Glutamatergic neuron (in vitro differentiated cells): ENCODE measurements around the gene OR4X1. TPM values are rescaled to one million over a fixed set of nuclear protein-coding genes. Genes with fewer than 3 reads are reported as not detected.
"Not testable (repeated sequence)": the region's sequence is repeated elsewhere in the genome, so short reads cannot be mapped to it uniquely, and the experiment has no call there.

Source experiments
- DNase-seq: peaks from one replicate; pipeline ENCODE4 v3.0.0; 2022
- H3K27ac Mint-ChIP-seq: one replicate; pipeline ENCODE4 v1.8.0; 2020; ENCODE audit warnings: mild to moderate bottlenecking, mixed read lengths, inconsistent platforms; ENCODE audit not compliant: unreplicated experiment
- H3K27me3 Mint-ChIP-seq: one replicate; pipeline ENCODE4 v1.8.0; 2020; ENCODE audit warnings: mild to moderate bottlenecking, moderate library complexity, mixed read lengths, inconsistent platforms; ENCODE audit not compliant: unreplicated experiment
- H3K36me3 Mint-ChIP-seq: one replicate; pipeline ENCODE4 v1.8.0; 2020; ENCODE audit warnings: mild to moderate bottlenecking, mixed read lengths, inconsistent platforms; ENCODE audit not compliant: unreplicated experiment
- H3K4me1 Mint-ChIP-seq: one replicate; pipeline ENCODE4 v1.8.0; 2020; ENCODE audit warnings: mild to moderate bottlenecking, low read depth, mixed read lengths, inconsistent platforms; ENCODE audit not compliant: unreplicated experiment
- H3K4me3 Mint-ChIP-seq: one replicate; pipeline ENCODE4 v1.8.0; 2020; ENCODE audit warnings: mild to moderate bottlenecking, mixed read lengths, inconsistent platforms; ENCODE audit not compliant: unreplicated experiment
- H3K9me3 Mint-ChIP-seq: one replicate; pipeline ENCODE4 v1.8.0; 2020; ENCODE audit warnings: mild to moderate bottlenecking, moderate library complexity, mixed read lengths, inconsistent platforms; ENCODE audit not compliant: unreplicated experiment
- long read RNA-seq: library from polyadenylated mRNA; unstranded; transcript quantifications from one replicate; pipeline ENCODE4 v2.0.0, GENCODE V29; 2020; ENCODE audit not compliant: unreplicated experiment
- total RNA-seq: library from RNA; stranded (reverse); fragmentation: NEBNext Ultra II Directional; extraction: Animal tissue kit (Norgen Biotek cat#: 25700); gene quantifications from one replicate; pipeline ENCODE4 v1.2.1, GENCODE V29; 2021; ENCODE audit not compliant: unreplicated experiment
- TF ChIP-seq, protein P1 (sequence below): fragments of 200-600 bp; sonication (generic); IDR thresholded peaks from one replicate; pipeline ENCODE4 v1.5.0; 2021; ENCODE audit not compliant: partially characterized antibody, unreplicated experiment

Gene OR4X1
- not detected for total RNA-seq
- long read RNA-seq = 0 reads

DNA sequence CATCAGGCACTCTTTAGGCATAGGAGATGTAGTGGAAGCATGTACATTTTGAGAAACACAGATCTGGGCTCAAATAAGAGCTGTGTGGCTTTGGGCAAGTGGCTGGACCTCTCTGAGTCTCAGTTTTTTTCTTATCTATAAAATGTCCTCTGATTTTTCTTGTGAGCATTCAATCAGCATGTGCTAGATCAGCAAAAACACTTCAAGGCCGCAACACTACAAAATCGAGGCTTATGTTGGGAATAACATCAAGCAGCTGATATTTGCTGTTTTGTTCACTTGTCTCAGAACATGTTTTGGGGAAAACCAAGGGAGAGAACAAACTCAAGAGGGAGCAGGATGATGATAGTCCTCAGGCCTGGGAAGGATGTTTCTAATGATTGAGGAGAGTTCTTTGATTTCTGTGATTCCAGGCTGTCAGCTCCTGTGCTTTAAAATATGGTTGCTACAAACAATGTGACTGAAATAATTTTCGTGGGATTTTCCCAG lies at the start of gene OR4X1:
Gene OR4X1 (plus strand): TSS at position 439 of the 489 bp plus-strand sequence. CDS start 0 bp downstream, at position 439.
- Mint-ChIP-seq H3K27me3 (no peaks in the 10 kb centered on the region), H3K9me3 (peaks cover 19% of the 10 kb centered on the region), H3K36me3 (peaks cover 5% of the 10 kb centered on the region), H3K4me3 (no peak within 1 kb of the TSS), H3K27ac (no peak within 1 kb of the TSS), H3K4me1 (no peaks in the 10 kb centered on the region)
- TF ChIP-seq, protein P1, sequence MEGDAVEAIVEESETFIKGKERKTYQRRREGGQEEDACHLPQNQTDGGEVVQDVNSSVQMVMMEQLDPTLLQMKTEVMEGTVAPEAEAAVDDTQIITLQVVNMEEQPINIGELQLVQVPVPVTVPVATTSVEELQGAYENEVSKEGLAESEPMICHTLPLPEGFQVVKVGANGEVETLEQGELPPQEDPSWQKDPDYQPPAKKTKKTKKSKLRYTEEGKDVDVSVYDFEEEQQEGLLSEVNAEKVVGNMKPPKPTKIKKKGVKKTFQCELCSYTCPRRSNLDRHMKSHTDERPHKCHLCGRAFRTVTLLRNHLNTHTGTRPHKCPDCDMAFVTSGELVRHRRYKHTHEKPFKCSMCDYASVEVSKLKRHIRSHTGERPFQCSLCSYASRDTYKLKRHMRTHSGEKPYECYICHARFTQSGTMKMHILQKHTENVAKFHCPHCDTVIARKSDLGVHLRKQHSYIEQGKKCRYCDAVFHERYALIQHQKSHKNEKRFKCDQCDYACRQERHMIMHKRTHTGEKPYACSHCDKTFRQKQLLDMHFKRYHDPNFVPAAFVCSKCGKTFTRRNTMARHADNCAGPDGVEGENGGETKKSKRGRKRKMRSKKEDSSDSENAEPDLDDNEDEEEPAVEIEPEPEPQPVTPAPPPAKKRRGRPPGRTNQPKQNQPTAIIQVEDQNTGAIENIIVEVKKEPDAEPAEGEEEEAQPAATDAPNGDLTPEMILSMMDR = no peak
- DNase-seq = no peak

DNA sequence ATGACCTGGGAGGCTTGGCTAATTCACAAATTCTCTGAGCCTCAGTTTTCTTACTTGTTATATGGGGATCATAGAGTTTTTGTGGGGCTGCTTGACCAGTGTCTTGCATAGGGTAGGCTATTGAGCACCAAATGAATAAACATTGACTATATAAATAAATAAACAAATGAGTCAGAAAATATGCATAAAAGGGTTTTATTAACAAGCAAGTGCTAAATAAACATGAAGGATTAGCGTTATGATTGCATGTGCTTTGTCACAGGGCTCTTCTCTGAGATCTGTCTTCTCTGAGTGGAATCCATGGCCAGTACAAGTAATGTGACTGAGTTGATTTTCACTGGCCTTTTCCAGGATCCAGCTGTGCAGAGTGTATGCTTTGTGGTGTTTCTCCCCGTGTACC lies 47.2 kb upstream of the OR4X1 start, which contains the start of gene OR4B1:
Gene OR4B1 (plus strand): TSS at position 301 of the 400 bp plus-strand sequence. CDS start 0 bp downstream, at position 301.
- TF ChIP-seq, protein P1 = no peak
- no peak within 1 kb of the TSS for H3K4me3 Mint-ChIP-seq
- H3K27me3 Mint-ChIP-seq = peaks cover 2% of the 10 kb centered on the region
- peaks cover 5% of the 10 kb centered on the region for H3K9me3 Mint-ChIP-seq
- peaks cover 4% of the 10 kb centered on the region for H3K36me3 Mint-ChIP-seq
- H3K27ac Mint-ChIP-seq = no peak within 1 kb of the TSS
- no peaks in the 10 kb centered on the region for H3K4me1 Mint-ChIP-seq
- DNase-seq = no peak

GRCh38 chr11:48228761-48229160 lies 34.9 kb upstream of the OR4X1 start:
- peaks cover 9% of the 10 kb centered on the region for H3K36me3 Mint-ChIP-seq
- H3K9me3 Mint-ChIP-seq = peaks cover 13% of the 10 kb centered on the region
- no peaks in the 10 kb centered on the region for H3K4me1 Mint-ChIP-seq
- H3K4me3 Mint-ChIP-seq = no peak overlapping the region
- H3K27ac Mint-ChIP-seq = no peak overlapping the region
- TF ChIP-seq, protein P1 = no peak
- peaks cover 4% of the 10 kb centered on the region for H3K27me3 Mint-ChIP-seq
- DNase-seq = no peak

- not testable (repeated sequence) for DNase-seq, H3K4me3 Mint-ChIP-seq, H3K27ac Mint-ChIP-seq, H3K36me3 Mint-ChIP-seq, H3K27me3 Mint-ChIP-seq, H3K4me1 Mint-ChIP-seq
- peaks cover 12% of the 10 kb centered on the region for H3K9me3 Mint-ChIP-seq
Measured at GRCh38 chr11:48230057-48230456, 33.6 kb upstream of the OR4X1 start.

DNA sequence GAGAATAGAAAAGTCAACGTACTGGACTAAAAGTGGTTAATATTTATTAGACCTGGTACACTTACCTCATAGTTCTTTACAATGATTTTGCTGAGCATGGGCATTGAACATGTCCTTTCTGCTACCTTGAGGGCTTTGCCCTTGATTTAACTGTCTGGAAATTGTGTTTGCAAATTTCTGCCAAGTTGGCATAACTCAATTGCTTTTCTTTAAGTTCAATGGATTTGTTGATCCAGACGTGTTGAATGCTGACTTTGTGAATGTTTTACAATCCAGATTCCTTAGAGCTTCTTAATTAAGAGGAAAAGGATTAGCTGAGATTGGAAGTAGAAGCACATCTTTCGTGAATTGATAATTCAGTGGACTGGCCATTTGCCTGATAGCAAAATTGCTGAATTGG lies 25.9 kb upstream of the OR4X1 start:
- Mint-ChIP-seq H3K36me3 (peaks cover 11% of the 10 kb centered on the region), H3K9me3 (peaks cover 16% of the 10 kb centered on the region), H3K4me3 (no peak overlapping the region), H3K27me3 (no peaks in the 10 kb centered on the region), H3K27ac (no peak overlapping the region), H3K4me1 (no peaks in the 10 kb centered on the region)
- DNase-seq = no peak
- TF ChIP-seq, protein P1 = no peak
